HEK293 (cell line): ENCODE measurements around the gene SLAMF9.

Experiments used
- GFI1B ChIP-seq: fragments of 450-650 bp; formaldehyde crosslinking; IDR thresholded peaks from 2 replicates; pipeline ENCODE4 v1.5.1; 2016; ENCODE audit warnings: missing biosample characterization, missing genetic modification characterization
- GLIS2 ChIP-seq: fragments of 450-650 bp; formaldehyde crosslinking; IDR thresholded peaks from 2 replicates; pipeline ENCODE4 v1.5.1; 2016; ENCODE audit warnings: missing biosample characterization, missing genetic modification characterization
- KLF1 ChIP-seq: fragments of 450-650 bp; formaldehyde crosslinking; IDR thresholded peaks from 2 replicates; pipeline ENCODE4 v1.5.1; 2016; ENCODE audit warnings: missing biosample characterization, missing genetic modification characterization
- PATZ1 ChIP-seq: fragments of 450-650 bp; formaldehyde crosslinking; IDR thresholded peaks from 2 replicates; pipeline ENCODE4 v1.5.1; 2016; ENCODE audit warnings: missing biosample characterization, missing genetic modification characterization
- PRDM6 ChIP-seq: fragments of 450-650 bp; formaldehyde crosslinking; IDR thresholded peaks from 2 replicates; pipeline ENCODE4 v1.5.1; 2017; ENCODE audit warnings: missing biosample characterization, missing genetic modification characterization
- RBAK ChIP-seq: fragments of 450-650 bp; formaldehyde crosslinking; IDR thresholded peaks from 2 replicates; pipeline ENCODE4 v1.5.1; 2016; ENCODE audit warnings: missing biosample characterization, missing genetic modification characterization
- SP3 ChIP-seq: fragments of 450-650 bp; formaldehyde crosslinking; IDR thresholded peaks from 2 replicates; pipeline ENCODE4 v1.5.1; 2016; ENCODE audit warnings: missing biosample characterization, missing genetic modification characterization
- WT1 ChIP-seq: fragments of 450-650 bp; formaldehyde crosslinking; IDR thresholded peaks from 2 replicates; pipeline ENCODE4 v1.5.1; 2016; ENCODE audit warnings: missing biosample characterization, missing genetic modification characterization
- ZBTB48 ChIP-seq: fragments of 450-650 bp; formaldehyde crosslinking; IDR thresholded peaks from 2 replicates; pipeline ENCODE4 v1.5.1; 2016; ENCODE audit warnings: missing biosample characterization, missing genetic modification characterization
- ZBTB6 ChIP-seq: fragments of 450-650 bp; formaldehyde crosslinking; IDR thresholded peaks from 2 replicates; pipeline ENCODE4 v1.5.1; 2017; ENCODE audit warnings: missing biosample characterization, missing genetic modification characterization
- ZEB2 ChIP-seq: fragments of 450-650 bp; formaldehyde crosslinking; IDR thresholded peaks from 2 replicates; pipeline ENCODE4 v1.5.1; 2016; ENCODE audit warnings: missing biosample characterization, missing genetic modification characterization
- ZNF148 ChIP-seq: fragments of 450-650 bp; formaldehyde crosslinking; IDR thresholded peaks from 2 replicates; pipeline ENCODE4 v1.5.0; 2017; ENCODE audit warnings: missing biosample characterization, missing genetic modification characterization, borderline replicate concordance
- ZNF16 ChIP-seq: fragments of 450-650 bp; formaldehyde crosslinking; IDR thresholded peaks from 2 replicates; pipeline ENCODE4 v1.5.1; 2016; ENCODE audit warnings: low read depth, missing biosample characterization, missing genetic modification characterization
- ZNF174 ChIP-seq: fragments of 450-650 bp; formaldehyde crosslinking; IDR thresholded peaks from 2 replicates; pipeline ENCODE4 v1.5.0; 2017; ENCODE audit warnings: missing biosample characterization, mild to moderate bottlenecking, missing genetic modification characterization
- ZNF239 ChIP-seq: fragments of 450-650 bp; formaldehyde crosslinking; IDR thresholded peaks from 2 replicates; pipeline ENCODE4 v1.5.1; 2016; ENCODE audit warnings: missing biosample characterization, missing genetic modification characterization
- ZNF280D ChIP-seq: fragments of 450-650 bp; formaldehyde crosslinking; IDR thresholded peaks from 2 replicates; pipeline ENCODE4 v1.5.1; 2016; ENCODE audit warnings: missing biosample characterization, missing genetic modification characterization
- ZNF423 ChIP-seq: fragments of 450-650 bp; formaldehyde crosslinking; IDR thresholded peaks from 2 replicates; pipeline ENCODE4 v1.5.1; 2016; ENCODE audit warnings: missing biosample characterization, missing genetic modification characterization
- ZNF501 ChIP-seq: fragments of 450-650 bp; formaldehyde crosslinking; IDR thresholded peaks from 2 replicates; pipeline ENCODE4 v1.5.1; 2016; ENCODE audit warnings: missing biosample characterization, missing genetic modification characterization
- ZNF530 ChIP-seq: fragments of 450-650 bp; formaldehyde crosslinking; IDR thresholded peaks from 2 replicates; pipeline ENCODE4 v1.5.1; 2016; ENCODE audit warnings: low read depth, missing biosample characterization, missing genetic modification characterization
- ZNF596 ChIP-seq: fragments of 450-650 bp; IDR thresholded peaks from 2 replicates; pipeline ENCODE4 v1.5.0; 2018; ENCODE audit warnings: missing biosample characterization, mild to moderate bottlenecking, missing genetic modification characterization, moderate library complexity
- ZNF600 ChIP-seq: fragments of 450-650 bp; formaldehyde crosslinking; IDR thresholded peaks from 2 replicates; pipeline ENCODE4 v1.5.1; 2016; ENCODE audit warnings: missing biosample characterization, missing genetic modification characterization
- ZNF645 ChIP-seq: fragments of 450-650 bp; formaldehyde crosslinking; IDR thresholded peaks from 2 replicates; pipeline ENCODE4; 2016; ENCODE audit warnings: missing biosample characterization, missing genetic modification characterization
- ZNF704 ChIP-seq: fragments of 450-650 bp; formaldehyde crosslinking; IDR thresholded peaks from 2 replicates; pipeline ENCODE4 v1.5.1; 2016; ENCODE audit warnings: missing biosample characterization, missing genetic modification characterization
- ZNF76 ChIP-seq: fragments of 450-650 bp; formaldehyde crosslinking; IDR thresholded peaks from 2 replicates; pipeline ENCODE4; 2016; ENCODE audit warnings: low read depth, missing biosample characterization, missing genetic modification characterization, borderline replicate concordance
- ZNF777 ChIP-seq: fragments of 450-650 bp; formaldehyde crosslinking; IDR thresholded peaks from 2 replicates; pipeline ENCODE4 v1.5.1; 2017; ENCODE audit warnings: missing biosample characterization, missing genetic modification characterization, borderline replicate concordance
- ZNF791 ChIP-seq: fragments of 450-650 bp; formaldehyde crosslinking; IDR thresholded peaks from 2 replicates; pipeline ENCODE4 v1.5.1; 2016; ENCODE audit warnings: missing biosample characterization, missing genetic modification characterization
- ZNF843 ChIP-seq: fragments of 450-650 bp; formaldehyde crosslinking; IDR thresholded peaks from 2 replicates; pipeline ENCODE4 v1.5.1; 2016; ENCODE audit warnings: missing biosample characterization, missing genetic modification characterization

Gene SLAMF9

GRCh38 chr1:159945483-159946241, 8.4 kb downstream of the SLAMF9 start, which contains the start of gene IGSF9 (continued):
- TF ChIP-seq ZNF280D (tag by site-specific recombination) (no peak), WT1 (tag by site-specific recombination) (peak; percentile 73), KLF1 (tag by site-specific recombination) (peak; percentile 87), PATZ1 (tag by site-specific recombination) (peak; percentile 85), ZNF791 (tag by site-specific recombination) (no peak), ZNF423 (tag by site-specific recombination) (peak; percentile 57), PRDM6 (no peak), GLIS2 (tag by site-specific recombination) (peak; percentile 96), ZNF645 (tag by site-specific recombination) (no peak), ZEB2 (tag by site-specific recombination) (peak; percentile 81), ZNF777 (tag by site-specific recombination) (peak; percentile 69; the same call in 1 of the 2 replicates), ZNF501 (peak; percentile 87; the same call in 1 of the 2 replicates), ZBTB6 (tag by site-specific recombination) (0 out of 2 replicates have a peak, but pooled peaks have one; percentile 14), ZNF16 (tag by site-specific recombination) (no peak), GFI1B (tag by site-specific recombination) (no peak), ZNF530 (no peak), ZNF76 (tag by site-specific recombination) (peak; percentile 94), RBAK (tag by site-specific recombination) (no peak), ZNF704 (tag by site-specific recombination) (no peak), ZNF843 (tag by site-specific recombination) (0 out of 2 replicates have a peak, but pooled peaks have one; percentile 20), ZNF600 (tag by site-specific recombination) (peak; percentile 53; the same call in 1 of the 2 replicates), ZNF174 (tag by site-specific recombination) (no peak), ZNF148 (no peak), SP3 (tag by site-specific recombination) (peak; percentile 98), ZBTB48 (peak; percentile 50), ZNF239 (tag by site-specific recombination) (no peak), ZNF596 (tag by site-specific recombination) (no peak)
